NB4 (cell line): ENCODE measurements around the gene MRPL27.

Source experiments
- CTCF ChIP-seq: IDR thresholded peaks from one replicate; pipeline ENCODE4 v1.5.1; 2012; ENCODE audit warnings: low read depth, low read length
- MAX ChIP-seq: IDR thresholded peaks from 2 replicates; pipeline ENCODE4 v1.6.1; 2011; ENCODE audit warnings: low read depth, low read length
- MYC ChIP-seq: IDR thresholded peaks from 2 replicates; pipeline ENCODE4 v1.6.1; 2011; ENCODE audit warnings: low read depth, low read length
- POLR2A ChIP-seq: IDR thresholded peaks from 2 replicates; pipeline ENCODE4 v1.6.1; 2011; ENCODE audit warnings: mild to moderate bottlenecking; ENCODE audit not compliant: insufficient read length; ENCODE audit errors: extremely low read depth

- no peak for TF ChIP-seq CTCF
- no peak for TF ChIP-seq POLR2A
- TF ChIP-seq MAX = no peak
- TF ChIP-seq MYC = no peak
These were observed 8.4 kb upstream of the MRPL27 start for GRCh38 chr17:50381260-50381815.
